Measurements from ENCODE around the gene EPHX1.

Gene EPHX1

GRCh38 chr1:225845571-225846259, 35.8 kb downstream of the EPHX1 start:
- Histone ChIP-seq H3K27ac (ENCODE audit: poor library complexity, severe bottlenecking) (no peak overlapping the region), H3K27me3 (ENCODE audit: insufficient read depth, poor library complexity, severe bottlenecking) (no peaks in the 10 kb centered on the region), H3K36me3 (ENCODE audit: low read depth) (no peaks in the 10 kb centered on the region), H3K4me1 (ENCODE audit: insufficient read depth, poor library complexity, severe bottlenecking) (no peaks in the 10 kb centered on the region), H3K9me3 (ENCODE audit: severe bottlenecking) (no peaks in the 10 kb centered on the region), H3K4me3 (ENCODE audit: severe bottlenecking) (no peak overlapping the region)
- peak; percentile 44 for TF ChIP-seq CTCF (IDR thresholded peaks at IDR 0.05; ENCODE audit: poor library complexity, severe bottlenecking)
- ATAC-seq (ENCODE audit: low read depth) (peak; percentile 70; the same call in 2 of the 3 replicates), DNase-seq (ENCODE audit: low spot score) (no peak)

GRCh38 chr1:225846331-225847310, 36.7 kb downstream of the EPHX1 start:
- Histone ChIP-seq H3K4me1 (ENCODE audit: insufficient read depth, poor library complexity, severe bottlenecking) (no peaks in the 10 kb centered on the region), H3K9me3 (ENCODE audit: severe bottlenecking) (no peaks in the 10 kb centered on the region), H3K4me3 (ENCODE audit: severe bottlenecking) (no peak overlapping the region), H3K27ac (ENCODE audit: poor library complexity, severe bottlenecking) (no peak overlapping the region), H3K27me3 (ENCODE audit: insufficient read depth, poor library complexity, severe bottlenecking) (no peaks in the 10 kb centered on the region), H3K36me3 (ENCODE audit: low read depth) (no peaks in the 10 kb centered on the region)
- no peak for TF ChIP-seq CTCF (IDR thresholded peaks at IDR 0.05; ENCODE audit: poor library complexity, severe bottlenecking)
- DNase-seq (ENCODE audit: low spot score) (no peak), ATAC-seq (ENCODE audit: low read depth) (no peak)

- Histone ChIP-seq H3K4me1 (ENCODE audit: insufficient read depth, poor library complexity, severe bottlenecking) (no peaks in the 10 kb centered on the region), H3K9me3 (ENCODE audit: severe bottlenecking) (no peaks in the 10 kb centered on the region), H3K27ac (ENCODE audit: poor library complexity, severe bottlenecking) (no peak overlapping the region), H3K4me3 (ENCODE audit: severe bottlenecking) (no peak overlapping the region), H3K36me3 (ENCODE audit: low read depth) (no peaks in the 10 kb centered on the region), H3K27me3 (ENCODE audit: insufficient read depth, poor library complexity, severe bottlenecking) (no peaks in the 10 kb centered on the region)
- ATAC-seq (ENCODE audit: low read depth) (no peak), DNase-seq (ENCODE audit: low spot score) (no peak)
- TF ChIP-seq CTCF (IDR thresholded peaks at IDR 0.05; ENCODE audit: poor library complexity, severe bottlenecking), result no peak
These were observed 37.7 kb downstream of the EPHX1 start for GRCh38 chr1:225847610-225848009.

GRCh38 chr1:225848030-225848955, 38.4 kb downstream of the EPHX1 start:
- Histone ChIP-seq H3K27me3 (ENCODE audit: insufficient read depth, poor library complexity, severe bottlenecking) (no peaks in the 10 kb centered on the region), H3K4me3 (ENCODE audit: severe bottlenecking) (no peak overlapping the region), H3K9me3 (ENCODE audit: severe bottlenecking) (no peaks in the 10 kb centered on the region), H3K4me1 (ENCODE audit: insufficient read depth, poor library complexity, severe bottlenecking) (no peaks in the 10 kb centered on the region), H3K36me3 (ENCODE audit: low read depth) (no peaks in the 10 kb centered on the region), H3K27ac (ENCODE audit: poor library complexity, severe bottlenecking) (no peak overlapping the region)
- TF ChIP-seq CTCF (IDR thresholded peaks at IDR 0.05; ENCODE audit: poor library complexity, severe bottlenecking), result no peak
- ATAC-seq (ENCODE audit: low read depth), result no peak
- DNase-seq (ENCODE audit: low spot score), result no peak
